Effector CD8-positive, alpha-beta T cell (primary cell): ENCODE data around the gene CHST11.

Experiments
- DNase-seq: peaks from one replicate; lab custom pipeline; 2025; lab: John Stamatoyannopoulos, UW
- total RNA-seq, 4 experiments: gene quantifications; one replicate each; lab custom pipeline; 2026; lab: John Stamatoyannopoulos, UW

The CHST11 gene
- total RNA-seq = 102 to 134 (median 118) reads per million in 4 experiments

DNA sequence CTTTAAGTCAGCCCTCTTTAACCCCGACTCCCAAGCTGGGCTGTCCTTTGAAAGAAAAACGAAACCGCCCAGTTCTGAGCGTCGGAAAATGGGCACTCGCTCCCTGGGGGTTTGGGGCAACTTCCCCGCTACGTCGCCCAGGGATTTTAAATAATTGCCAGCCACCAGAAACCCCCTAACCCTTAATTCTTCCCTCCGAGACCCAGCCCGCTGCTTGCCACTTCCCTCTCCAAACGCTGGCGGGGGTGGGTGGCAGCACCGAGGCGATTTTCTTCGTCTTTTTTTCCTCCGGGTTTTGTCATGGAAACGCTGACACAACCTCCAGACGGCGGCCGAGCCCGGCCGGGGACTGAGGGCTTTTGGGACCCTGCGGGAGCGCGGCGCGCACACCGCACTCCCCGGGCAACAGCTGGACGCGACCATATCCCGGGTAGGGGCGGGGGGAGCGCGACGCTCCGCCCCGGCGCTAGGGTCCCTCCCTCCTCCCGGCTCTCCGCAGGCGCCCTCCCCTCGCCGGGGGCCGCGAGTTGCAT lies at the start of gene CHST11:
TSS of gene CHST11 (plus strand) at position 532 of the 533 bp plus-strand sequence.
- peak; percentile 40 for DNase-seq

DNA sequence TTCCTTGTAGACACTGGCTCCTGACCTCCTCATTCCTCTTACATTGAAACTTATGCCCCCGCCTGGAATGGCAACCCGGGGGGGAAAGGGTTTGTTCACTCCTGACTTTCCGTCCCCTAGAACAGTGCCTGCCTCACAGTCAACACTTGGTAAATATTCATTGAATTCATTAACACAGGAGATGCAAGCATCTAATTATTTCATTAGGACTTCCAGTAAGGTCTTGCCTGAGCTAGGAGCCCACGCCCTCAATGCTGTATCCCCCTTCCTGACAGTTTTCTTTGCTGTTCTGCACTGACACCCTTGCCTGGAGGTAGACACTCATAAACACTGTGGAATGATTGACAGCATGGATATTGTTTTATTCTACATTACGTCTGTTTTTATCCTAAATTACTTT lies 49.3 kb upstream of the CHST11 start:
- DNase-seq = no peak

DNA sequence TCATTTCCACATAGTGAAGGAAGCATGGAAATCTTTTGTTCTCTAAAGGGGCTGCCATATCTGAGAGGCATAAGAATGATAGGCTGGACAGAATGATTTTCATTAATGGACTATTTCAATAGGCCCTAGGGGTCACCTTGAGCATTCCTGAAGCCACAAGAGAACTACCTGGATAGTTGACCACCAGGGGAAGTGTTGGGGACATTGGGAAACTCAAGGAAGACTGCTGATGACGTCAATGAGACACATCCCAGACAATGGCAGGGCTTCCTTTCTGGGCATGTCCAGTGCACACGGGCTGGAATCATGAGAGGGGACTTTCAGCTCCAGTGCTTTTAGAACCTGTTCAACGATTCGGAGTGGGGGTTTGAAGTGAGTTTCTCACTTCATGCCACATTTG lies 48.8 kb upstream of the CHST11 start:
- no peak for DNase-seq

DNA sequence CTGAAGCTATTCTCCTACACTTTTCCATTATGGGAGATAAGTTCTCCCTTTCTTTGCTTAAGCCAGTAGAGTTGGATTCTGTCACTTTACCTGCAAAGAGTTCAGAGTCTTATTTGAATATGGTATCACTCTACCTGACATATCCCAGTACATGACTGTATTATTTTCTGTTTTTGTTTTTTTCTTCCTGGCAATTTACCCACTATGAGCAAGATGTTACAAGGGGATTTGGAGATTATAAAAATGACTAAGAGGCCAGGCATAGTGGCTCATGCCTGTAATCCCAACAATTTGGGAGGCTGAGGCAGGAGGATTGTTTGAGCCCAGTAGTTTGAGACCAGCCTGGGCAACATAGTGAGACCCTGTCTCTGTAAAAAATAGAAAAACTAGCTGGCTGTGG lies 46.4 kb upstream of the CHST11 start:
- DNase-seq = no peak

DNA sequence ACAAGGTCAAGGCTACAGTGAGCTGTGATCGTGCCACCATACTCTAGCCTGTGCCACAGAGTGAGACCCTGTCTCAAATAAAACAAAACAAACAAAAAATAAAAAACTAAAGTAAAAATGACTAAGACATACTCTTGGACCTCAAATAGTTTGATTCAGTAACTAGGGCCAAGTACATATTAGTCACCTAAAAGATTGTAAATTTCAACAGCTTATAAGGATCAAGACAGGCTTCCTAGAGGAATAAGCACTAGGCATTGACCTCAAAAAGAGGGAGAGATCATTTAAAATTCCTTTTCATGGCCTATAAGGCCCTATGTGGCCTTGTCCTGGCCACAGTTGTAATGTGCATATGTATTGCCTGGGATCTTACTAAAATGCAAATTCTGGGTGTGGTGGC lies 46.0 kb upstream of the CHST11 start:
- no peak for DNase-seq

DNA sequence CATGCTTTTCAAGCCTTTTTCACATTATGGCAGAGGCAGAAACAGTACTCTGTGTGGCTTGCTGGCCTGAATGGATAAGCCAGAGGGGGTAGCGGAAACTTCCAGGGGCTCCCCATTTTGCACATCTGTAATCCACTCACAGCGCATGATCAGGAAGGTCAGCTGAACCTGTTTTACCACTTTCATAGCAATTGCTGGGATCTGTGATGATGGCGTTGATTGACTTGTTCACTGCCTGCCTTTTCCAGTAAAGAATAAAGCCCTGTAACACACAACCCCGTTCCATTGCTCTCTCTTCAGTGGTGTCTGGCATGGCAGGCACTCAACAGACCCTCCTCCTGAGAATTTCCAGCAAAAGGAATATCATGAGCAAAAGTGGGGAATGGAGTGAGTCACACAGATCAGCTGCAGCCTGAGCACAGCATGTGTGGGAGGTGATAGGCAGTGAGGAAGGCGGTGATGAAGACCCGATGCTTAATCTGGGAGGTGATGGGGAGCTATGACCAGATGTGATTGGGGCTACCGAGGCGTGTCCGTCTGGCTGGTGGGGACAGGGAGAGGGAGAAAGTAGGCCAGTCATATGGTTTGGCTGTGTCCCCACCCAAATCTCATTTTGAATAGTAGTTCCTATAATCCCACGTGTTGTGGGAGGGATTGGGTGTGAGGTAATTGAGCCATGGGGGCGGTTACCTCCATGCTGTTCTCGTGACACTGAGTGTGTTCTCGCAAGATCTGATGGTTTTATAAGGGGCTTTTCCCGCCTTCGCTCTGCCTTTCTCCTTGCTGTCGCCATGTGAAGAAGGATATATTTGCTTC lies 44.7 kb upstream of the CHST11 start:
- no peak for DNase-seq

DNA sequence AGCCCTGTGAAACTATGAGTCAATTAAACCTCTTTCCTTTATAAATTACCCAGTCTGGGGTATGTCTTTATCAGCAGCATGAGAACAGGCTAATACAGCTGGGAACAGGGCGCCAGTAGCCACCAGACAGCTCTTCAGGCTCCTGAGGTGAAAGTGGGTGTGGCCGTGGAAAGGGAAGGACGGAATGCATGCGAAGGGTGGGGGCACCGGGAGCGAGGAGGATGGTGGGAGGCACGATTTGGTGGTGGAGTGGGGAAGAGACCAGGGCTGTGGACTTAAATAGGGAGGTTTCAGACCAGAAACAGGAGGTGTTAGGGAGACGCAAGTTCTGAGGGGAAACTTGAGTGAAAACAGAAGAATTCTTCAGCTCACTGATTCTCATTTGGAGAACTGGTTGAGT lies 44.1 kb upstream of the CHST11 start:
- no peak for DNase-seq

DNA sequence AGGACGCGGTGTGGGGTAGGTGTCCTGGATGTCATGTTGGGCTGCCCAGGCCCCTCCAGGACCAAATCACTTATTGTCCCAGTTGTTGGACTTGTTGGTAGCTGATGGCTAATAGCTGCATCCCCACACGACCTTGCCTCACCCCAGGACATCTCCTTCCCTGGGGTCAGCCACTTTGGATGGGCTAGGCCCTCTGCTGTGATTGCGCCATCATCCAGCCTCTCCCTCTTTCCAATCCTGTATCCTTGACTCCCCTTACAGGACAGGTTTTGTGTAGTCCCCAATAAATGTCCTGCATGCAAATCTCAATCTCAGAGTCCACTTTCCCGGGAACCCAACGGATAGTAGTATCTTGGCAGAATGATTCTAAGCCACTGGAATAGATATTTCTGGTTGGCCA lies 43.4 kb upstream of the CHST11 start:
- DNase-seq = no peak

DNA sequence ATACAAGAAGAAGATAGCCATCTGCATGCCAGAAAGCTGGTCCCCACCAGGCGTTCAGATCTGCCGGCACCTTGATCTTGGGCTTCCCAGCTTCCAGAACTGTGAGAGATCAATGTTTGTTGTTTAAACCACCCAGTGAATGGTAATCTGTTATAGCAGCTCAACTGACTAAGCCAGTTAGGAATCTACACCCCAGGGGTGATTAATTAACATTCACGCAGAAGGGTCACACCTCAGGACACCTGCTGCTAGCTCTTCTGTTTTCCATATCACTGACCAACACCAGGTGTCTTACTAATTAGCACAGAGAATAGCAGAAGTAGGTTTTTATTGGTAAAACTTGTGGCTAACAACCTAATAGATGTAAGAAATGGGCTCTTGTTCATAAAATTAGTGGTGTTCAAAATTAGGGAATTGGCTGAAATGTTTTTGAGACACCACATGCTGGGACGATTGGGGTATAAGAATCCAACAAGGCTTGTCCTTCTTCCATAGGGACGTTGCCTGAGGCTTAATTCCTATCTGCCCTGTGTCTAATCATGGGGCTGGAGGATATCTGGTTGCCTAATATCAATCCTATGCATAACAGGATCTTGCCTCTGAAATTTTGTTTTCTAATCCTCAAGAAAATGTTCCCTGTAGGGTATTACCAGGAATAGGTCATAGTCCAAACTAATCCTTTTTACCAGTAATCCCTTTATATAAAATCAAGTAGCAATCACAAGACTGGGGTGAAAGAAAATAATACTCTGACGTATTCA lies 42.0 kb upstream of the CHST11 start:
- DNase-seq = no peak

DNA sequence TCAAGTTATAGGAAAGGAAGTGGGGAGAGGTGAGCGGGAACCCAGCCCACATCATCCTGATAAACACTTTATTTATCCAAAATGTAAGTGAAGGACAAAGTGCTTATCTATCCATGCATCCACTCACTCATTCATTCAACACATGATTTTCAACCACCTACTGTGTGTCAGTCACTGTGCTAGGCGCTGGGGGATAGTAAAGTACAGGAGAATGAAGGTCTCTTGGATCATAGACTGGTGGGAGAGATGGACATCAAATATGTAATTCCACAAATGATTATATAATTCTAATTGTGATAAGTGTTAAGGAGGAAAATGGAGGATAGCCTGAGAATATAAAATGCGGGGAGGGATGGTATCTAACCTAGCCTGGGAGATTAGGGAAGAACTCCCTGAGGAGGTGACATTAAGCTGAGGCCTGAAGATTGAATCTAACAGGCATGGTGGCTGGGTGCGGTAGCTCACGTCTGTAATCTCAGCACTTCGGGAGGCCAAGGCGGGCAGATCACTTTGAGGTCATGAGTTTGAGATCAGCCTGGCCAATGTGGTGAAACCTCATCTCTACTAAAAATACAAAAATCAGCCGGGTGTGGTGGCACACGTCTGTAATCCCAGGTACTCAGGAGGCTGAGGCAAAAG lies 41.3 kb upstream of the CHST11 start:
- DNase-seq = no peak

DNA sequence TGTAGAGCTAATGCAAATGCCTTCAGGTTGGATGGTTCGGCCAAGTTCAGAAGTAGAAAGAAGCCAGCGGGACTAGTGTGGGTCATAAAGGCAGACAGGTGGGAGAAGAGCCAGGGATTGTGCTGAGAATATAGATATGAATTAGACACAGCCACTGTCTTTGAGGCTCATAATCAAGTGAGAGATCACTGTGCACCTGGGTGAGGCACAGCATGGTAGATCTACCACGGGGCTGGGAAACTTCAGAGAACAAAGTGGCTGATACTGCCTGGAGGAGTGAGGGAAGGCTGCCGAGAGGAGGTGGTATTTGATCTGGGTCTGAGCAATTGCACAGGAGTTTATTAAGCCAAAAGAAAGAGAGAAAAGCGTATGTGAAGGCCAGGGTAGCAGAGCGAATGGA lies 40.6 kb upstream of the CHST11 start:
- DNase-seq = no peak

DNA sequence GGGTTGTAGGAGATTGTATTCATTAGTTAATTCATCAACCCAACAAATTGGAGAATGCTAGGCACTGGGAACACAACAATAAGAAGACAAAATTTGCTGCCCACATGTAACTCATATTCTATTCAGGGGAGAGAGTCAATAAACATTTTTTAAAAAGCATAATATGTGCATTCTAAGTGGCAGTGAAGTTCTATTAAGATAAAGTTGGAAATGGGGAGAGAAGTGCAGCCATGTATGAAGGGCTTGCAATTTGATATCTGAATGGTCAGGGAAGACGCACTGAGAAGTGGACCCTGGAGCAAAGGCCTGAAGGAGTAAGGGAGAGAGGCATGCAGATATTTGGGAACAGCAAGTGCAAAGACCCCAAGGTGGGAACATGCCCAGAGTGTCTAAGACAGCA lies 40.2 kb upstream of the CHST11 start:
- no peak for DNase-seq

DNA sequence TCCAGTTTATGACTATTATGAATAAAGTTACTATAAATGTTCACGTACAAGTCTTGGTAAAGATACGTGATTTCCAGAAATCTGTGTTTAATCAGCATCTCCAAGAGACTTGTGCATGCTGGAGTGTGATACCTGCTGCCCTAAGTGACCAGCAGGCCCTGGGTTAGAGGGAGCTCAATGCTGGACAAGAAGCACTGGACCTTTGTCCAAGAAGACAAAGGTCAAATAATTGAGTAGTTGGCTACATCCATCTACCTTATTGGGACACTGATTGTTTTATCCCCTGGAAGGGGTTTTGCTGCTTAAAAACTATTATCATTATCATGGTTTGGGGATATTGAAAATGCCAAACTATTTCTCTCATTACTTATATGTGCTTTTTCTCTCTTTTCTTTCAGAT lies 37.0 kb upstream of the CHST11 start:
- no peak for DNase-seq

DNA sequence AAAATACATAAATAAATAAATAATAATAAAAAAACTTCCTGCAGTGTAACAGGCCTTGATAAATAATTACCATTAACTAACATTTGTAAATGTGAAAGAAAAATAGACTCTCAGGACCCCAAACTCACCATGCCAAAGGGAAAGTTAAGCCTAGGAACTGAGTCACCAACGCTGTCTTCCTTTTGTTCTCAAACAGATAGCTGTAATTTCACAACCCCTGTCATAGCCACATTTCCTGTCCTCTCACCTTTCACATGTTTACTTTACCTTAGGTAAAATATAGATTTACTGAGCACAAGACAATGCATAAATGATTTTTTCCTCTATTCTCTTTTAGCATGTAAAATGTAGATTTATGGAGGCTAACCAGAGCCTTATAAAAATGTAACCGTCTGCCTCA lies 35.9 kb upstream of the CHST11 start:
- no peak for DNase-seq

DNA sequence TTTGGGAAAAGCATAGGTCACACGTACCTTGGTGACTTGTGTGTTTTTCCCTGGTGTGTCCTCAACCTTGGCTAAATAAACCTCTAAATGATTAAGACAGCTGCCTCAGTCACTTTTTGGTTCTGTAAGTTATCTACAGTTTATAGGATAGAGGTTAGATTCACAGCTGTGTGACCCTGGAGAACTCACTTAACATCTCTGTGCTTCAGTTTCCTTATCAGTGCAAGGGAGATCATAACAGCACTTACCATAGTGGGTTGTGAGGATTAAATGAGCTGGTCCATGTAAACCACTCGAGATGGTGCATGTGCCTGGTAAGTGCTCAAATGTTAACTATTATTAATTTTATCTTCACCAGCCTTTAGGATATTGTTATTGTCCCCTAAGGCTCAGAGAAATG lies 35.4 kb upstream of the CHST11 start:
- no peak for DNase-seq

DNA sequence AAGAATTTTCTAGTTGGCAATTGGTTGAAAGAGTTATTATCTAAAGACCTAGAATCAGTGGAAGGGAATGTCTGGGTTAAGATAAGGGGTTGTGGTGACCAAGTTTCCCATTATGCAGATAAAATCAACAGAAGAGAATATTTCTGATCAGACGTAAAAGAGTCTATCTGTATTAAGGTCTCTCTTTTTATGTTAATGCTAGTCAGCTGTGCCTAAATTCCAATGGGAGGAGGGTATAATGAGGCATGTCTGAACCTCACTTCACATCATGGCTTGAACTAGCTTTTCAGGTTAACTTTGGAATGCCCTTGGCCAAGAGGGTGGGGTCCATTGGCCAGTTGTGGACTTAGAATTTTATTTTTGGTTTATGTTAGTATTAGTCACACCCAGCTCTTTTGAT lies 34.3 kb upstream of the CHST11 start:
- no peak for DNase-seq

DNA sequence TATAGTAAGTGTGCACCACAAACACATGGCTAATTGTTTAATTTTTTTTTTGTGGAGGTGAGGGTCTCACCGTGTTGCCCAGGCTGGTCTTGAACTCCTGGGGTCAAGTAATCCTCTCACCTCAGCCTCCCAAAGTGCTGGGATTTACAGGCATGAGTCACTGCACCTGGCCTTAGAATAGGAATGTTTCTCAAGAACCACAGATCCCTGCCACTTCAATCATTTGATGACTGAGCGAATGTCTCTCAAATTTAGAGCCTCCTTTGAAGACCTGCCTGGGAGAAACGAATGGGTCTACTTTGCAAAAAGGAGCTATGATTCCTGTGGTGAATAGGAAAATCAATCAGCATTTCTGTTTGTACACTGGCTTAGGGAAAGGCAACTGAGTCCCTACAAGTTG lies 33.5 kb upstream of the CHST11 start:
- DNase-seq = no peak

DNA sequence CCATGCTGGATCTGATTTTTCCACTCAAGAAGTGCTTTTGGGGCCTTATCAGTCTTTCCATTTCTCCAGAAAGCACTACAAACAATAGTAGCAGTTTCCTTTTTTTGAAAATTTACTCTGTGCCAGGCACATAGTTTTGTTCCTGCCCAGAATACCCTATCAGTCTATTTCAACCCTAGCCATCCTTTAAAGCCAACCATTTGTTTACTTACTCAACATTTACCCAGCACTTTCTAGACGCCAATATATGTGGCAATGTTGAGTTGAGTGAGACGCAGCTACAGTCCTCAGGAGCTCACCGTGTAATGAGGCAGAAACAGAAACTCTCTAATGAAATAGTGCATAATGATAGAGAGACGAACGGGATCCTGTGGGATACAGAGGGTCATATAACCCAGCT lies 32.9 kb upstream of the CHST11 start:
- no peak for DNase-seq

DNA sequence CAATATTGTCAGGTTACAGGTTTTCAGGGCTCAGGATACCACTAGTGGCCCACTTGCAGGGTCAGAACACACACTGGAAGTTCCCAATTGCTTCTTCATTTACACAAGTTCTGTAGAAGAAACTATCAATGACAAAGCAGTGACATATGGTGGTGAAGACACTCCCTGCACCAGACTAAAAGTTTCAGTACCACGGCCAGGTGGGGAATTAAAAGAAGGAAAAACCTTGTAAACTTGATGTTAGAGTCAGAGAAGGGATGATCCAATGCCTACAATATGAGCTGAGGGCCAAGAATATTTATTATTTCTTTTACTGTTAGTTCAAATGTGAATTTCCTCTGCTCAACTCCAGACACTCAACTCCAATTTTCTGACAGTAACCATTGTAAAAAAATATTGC lies 31.8 kb upstream of the CHST11 start:
- no peak for DNase-seq

DNA sequence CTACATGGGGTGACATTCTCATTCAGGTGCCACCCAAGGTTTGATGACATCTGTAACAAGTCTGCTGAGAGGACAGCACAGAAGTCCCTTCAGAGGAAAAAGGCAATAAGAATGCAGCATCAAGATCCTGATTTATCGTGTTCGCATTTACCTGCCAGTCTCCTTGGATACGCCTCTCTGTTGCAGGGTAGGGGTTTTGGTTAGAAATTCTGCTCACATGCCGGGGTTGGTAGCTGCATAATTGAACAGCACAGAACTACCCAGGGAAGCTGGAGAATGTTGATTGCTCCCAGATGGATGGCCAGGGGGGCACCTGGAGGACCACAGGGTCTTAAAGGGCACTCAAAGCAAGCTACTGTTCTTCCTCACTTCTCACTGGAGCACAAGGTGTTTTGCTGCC lies 31.1 kb upstream of the CHST11 start:
- no peak for DNase-seq

DNA sequence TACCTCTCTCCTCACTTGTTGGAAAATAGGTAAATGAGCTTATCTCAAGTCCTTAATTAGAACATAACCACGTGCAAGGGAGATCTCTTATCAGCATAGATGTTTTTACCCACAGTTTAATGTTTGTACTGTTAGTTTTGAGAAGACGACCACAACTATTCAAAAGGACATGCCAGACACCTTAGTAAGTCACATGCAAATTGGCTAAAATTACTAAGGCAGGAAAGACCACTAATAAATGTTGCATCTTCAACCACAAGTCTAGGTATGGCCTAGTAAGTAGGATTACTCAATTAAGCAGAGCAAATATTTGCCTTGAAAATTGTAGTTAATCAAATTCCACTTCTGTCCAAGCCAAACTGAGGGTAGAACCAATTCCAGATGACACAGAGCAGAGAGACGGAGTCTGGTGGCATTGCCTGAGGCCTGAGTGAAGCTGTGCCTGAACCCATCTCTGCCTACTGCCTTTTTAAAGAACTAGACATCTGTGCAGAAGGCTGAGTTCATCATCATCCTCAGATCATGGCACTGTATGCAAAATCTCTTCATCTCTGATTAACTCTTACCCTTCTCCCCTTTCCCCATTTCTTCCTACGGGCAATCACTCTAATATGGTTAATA lies 29.7 kb upstream of the CHST11 start:
- DNase-seq = no peak

DNA sequence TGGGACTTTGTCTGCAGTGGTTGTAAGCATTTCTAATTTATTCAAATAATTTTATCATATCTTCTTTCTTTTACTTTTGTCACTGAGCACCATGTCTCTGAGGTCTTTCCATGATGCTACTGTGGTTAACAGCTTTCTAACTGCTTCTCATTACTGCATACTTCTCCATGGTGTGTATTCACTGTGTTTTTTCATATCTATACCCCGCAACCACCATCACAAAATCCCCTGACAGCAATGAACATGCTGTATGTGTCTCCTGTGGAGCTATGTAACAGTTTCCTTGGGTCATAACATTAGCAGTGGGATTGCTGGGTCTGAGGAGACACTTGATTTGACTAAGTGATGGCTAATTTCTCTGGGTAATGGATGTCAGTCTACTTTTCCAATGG lies 29.2 kb upstream of the CHST11 start:
- no peak for DNase-seq
